ENCODE data around the gene GSTT2B. TPM values are rescaled to one million over a fixed set of nuclear protein-coding genes. Genes with fewer than 3 reads are reported as not detected.
"Not testable (repeated sequence)": the region's sequence is repeated elsewhere in the genome, so short reads cannot be mapped to it uniquely, and the experiment has no call there.

The GSTT2B gene
- total RNA-seq, 1 donor from 2014 or later: 11.9 TPM

DNA sequence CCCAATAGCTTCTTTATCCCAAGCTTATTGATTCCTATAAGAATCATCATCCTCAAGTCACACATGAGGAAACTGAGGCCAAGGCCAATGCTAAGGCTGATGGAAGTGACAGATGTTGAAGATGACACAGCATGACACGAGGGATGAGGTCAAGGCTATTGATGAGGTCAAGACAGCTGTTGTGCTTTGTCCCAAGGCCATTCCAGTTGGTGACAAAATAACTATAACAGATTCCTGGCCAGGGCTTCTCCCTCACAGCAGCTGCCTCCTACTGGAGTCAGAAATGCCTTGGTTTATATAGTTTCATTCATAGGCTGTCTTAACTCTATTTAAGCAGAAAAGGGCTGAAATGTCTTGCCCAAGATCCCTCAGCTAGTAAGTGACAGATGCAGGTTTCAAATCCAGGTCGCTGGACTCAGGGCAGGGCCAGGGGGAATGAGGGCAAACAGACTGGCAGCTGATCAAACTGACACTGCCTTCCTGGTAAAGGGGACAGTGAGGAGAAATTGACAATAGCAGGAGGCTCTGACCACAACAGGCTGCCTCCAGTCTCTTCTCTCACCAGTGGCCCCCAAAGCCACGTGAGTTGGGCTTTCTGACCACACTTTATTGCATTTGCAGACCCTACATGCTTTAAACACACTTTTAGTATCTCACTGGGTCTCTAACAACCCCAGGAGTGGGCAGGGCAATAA, 50.4 kb downstream of the GSTT2B start:
- Mint-ChIP-seq H3K4me1 (ENCODE audit: low read depth, unreplicated experiment) (peaks cover 52% of the 10 kb centered on the region), H3K27ac (ENCODE audit: unreplicated experiment) (peak overlapping the region; percentile 71), H3K9me3 (ENCODE audit: unreplicated experiment) (peaks cover 13% of the 10 kb centered on the region), H3K27me3 (ENCODE audit: unreplicated experiment) (peaks cover 9% of the 10 kb centered on the region), H3K4me3 (ENCODE audit: unreplicated experiment) (no peak overlapping the region), H3K36me3 (ENCODE audit: unreplicated experiment) (no peaks in the 10 kb centered on the region)
- DNase-seq: no peak
- TF ChIP-seq, protein P1, sequence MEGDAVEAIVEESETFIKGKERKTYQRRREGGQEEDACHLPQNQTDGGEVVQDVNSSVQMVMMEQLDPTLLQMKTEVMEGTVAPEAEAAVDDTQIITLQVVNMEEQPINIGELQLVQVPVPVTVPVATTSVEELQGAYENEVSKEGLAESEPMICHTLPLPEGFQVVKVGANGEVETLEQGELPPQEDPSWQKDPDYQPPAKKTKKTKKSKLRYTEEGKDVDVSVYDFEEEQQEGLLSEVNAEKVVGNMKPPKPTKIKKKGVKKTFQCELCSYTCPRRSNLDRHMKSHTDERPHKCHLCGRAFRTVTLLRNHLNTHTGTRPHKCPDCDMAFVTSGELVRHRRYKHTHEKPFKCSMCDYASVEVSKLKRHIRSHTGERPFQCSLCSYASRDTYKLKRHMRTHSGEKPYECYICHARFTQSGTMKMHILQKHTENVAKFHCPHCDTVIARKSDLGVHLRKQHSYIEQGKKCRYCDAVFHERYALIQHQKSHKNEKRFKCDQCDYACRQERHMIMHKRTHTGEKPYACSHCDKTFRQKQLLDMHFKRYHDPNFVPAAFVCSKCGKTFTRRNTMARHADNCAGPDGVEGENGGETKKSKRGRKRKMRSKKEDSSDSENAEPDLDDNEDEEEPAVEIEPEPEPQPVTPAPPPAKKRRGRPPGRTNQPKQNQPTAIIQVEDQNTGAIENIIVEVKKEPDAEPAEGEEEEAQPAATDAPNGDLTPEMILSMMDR (IDR thresholded peaks at IDR 0.05; ENCODE audit: partially characterized antibody, unreplicated experiment): no peak

DNA sequence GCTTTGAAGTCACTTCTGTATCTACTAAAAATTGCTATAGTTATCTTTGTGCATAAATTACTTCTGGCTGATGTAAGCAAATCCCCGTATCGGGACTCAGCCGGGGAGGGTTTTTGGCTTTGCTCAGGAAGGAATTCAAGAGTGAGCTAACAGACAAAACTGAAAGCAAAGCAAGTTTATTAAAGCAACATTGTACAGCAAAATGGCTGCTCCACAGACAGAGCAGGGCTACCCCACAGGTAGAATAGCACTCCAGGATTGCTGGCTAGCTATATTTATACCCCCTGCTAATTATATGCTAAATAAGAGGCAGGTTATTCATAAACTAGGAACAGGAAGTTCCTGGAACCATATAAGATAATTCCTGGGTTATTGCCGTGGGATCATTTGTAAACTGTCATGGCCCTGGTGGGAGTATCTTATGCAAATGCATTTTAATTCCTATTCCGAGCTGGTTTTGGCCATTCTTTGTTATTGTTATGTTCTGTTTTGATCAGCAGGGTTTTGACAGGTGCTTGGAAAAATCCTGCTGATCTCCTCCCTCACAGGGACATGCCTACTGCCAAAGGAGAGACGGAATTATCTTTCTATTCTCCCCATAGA, 51.6 kb downstream of the GSTT2B start:
- Mint-ChIP-seq H3K36me3 (ENCODE audit: unreplicated experiment) (no peaks in the 10 kb centered on the region), H3K9me3 (ENCODE audit: unreplicated experiment) (peaks cover 24% of the 10 kb centered on the region), H3K4me1 (ENCODE audit: low read depth, unreplicated experiment) (peaks cover 58% of the 10 kb centered on the region), H3K27me3 (ENCODE audit: unreplicated experiment) (peaks cover 21% of the 10 kb centered on the region), H3K27ac (ENCODE audit: unreplicated experiment) (peak overlapping the region; percentile 71), H3K4me3 (ENCODE audit: unreplicated experiment) (no peak overlapping the region)
- TF ChIP-seq, protein P1 (IDR thresholded peaks at IDR 0.05; ENCODE audit: partially characterized antibody, unreplicated experiment): no peak
- DNase-seq: no peak

DNA sequence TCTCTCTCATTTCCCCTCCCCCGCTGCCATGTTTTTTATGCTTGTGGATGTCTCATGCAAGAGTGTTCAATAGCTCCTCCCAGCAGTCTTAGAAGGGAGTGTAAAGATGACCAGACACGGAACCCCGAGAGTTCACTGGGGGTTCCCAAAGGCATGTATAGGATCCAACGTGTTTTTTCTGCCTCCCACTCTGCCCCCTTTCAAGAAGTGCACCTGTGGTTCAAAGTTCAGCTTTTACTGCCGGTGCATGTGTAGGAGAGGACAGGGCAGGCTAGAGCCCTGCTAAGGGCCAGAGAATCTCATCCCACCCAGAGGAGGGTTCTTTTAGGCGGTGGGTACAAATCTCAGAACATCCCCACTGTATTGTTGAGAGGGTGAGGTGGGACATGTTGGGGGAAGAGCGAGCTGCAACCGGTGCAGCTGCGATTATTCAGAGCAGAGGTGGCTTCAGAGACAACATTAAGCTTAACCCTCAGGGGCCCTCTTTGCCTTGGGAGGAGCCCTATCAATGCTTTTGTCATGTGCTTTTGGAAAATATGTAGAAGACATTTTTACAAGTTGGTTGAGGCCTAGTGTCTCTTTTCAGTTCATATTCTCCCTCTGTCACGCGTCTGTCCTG, 52.3 kb downstream of the GSTT2B start:
- Mint-ChIP-seq H3K4me3 (ENCODE audit: unreplicated experiment) (peak overlapping the region; percentile 80), H3K4me1 (ENCODE audit: low read depth, unreplicated experiment) (peaks cover 65% of the 10 kb centered on the region), H3K27ac (ENCODE audit: unreplicated experiment) (peak overlapping the region; percentile 92), H3K27me3 (ENCODE audit: unreplicated experiment) (peaks cover 26% of the 10 kb centered on the region), H3K9me3 (ENCODE audit: unreplicated experiment) (peaks cover 29% of the 10 kb centered on the region), H3K36me3 (ENCODE audit: unreplicated experiment) (no peaks in the 10 kb centered on the region)
- DNase-seq: no peak
- TF ChIP-seq, protein P1 (IDR thresholded peaks at IDR 0.05; ENCODE audit: partially characterized antibody, unreplicated experiment): no peak

DNA sequence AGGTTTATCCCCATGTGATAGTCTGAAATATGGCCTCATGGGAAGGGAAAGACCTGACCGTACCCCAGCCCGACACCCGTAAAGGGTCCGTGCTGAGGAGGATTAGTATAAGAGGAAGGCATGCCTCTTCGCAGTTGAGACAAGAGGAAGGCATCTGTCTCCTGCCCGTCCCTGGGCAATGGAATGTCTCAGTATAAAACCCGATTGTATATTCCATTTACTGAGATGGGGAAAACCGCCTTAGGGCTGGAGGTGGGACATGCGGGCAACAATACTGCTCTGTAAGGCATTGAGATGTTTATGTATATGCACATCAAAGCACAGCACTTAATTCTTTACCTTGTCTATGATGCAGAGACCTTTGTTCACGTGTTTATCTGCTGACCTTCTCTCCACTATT, 53.6 kb downstream of the GSTT2B start:
- H3K27ac Mint-ChIP-seq (ENCODE audit: unreplicated experiment): peak overlapping the region; percentile 86
- peaks cover 24% of the 10 kb centered on the region for H3K9me3 Mint-ChIP-seq (ENCODE audit: unreplicated experiment)
- peaks cover 56% of the 10 kb centered on the region for H3K4me1 Mint-ChIP-seq (ENCODE audit: low read depth, unreplicated experiment)
- not testable (repeated sequence) for H3K36me3 Mint-ChIP-seq (ENCODE audit: unreplicated experiment); DNase-seq
- peak overlapping the region; percentile 74 for H3K4me3 Mint-ChIP-seq (ENCODE audit: unreplicated experiment)
- peaks cover 23% of the 10 kb centered on the region for H3K27me3 Mint-ChIP-seq (ENCODE audit: unreplicated experiment)

Other genes with a start within 250 kb of the GSTT2B start
- 9.0 TPM for gene ZNF70, start 210.1 kb downstream of the GSTT2B start, total RNA-seq (ENCODE audit: unreplicated experiment)
- gene VPREB3, start 206.8 kb downstream of the GSTT2B start, total RNA-seq (ENCODE audit: unreplicated experiment): not detected
- not detected for gene C22orf15, start 198.2 kb downstream of the GSTT2B start, total RNA-seq (ENCODE audit: unreplicated experiment)
- gene CHCHD10, start 193.2 kb downstream of the GSTT2B start, total RNA-seq (ENCODE audit: unreplicated experiment): 35.9 TPM
- 28.8 TPM for gene MMP11, start 188.3 kb downstream of the GSTT2B start, total RNA-seq (ENCODE audit: unreplicated experiment)
- gene SMARCB1, start 174.2 kb downstream of the GSTT2B start, total RNA-seq (ENCODE audit: unreplicated experiment): 227 TPM
- gene DERL3, start 122.2 kb downstream of the GSTT2B start, total RNA-seq (ENCODE audit: unreplicated experiment): 1.2 TPM
- gene SLC2A11, start 103.3 kb downstream of the GSTT2B start, total RNA-seq (ENCODE audit: unreplicated experiment): 52.4 TPM
- 581 TPM for gene MIF, start 66.8 kb downstream of the GSTT2B start, total RNA-seq (ENCODE audit: unreplicated experiment)
- gene DDTL, start 5.7 kb upstream of the GSTT2B start, total RNA-seq (ENCODE audit: unreplicated experiment): 0.96 TPM
- 95.9 TPM for gene DDT, start 13.2 kb upstream of the GSTT2B start, total RNA-seq (ENCODE audit: unreplicated experiment)
- 0.76 TPM for gene GSTT2, start 18.9 kb upstream of the GSTT2B start, total RNA-seq (ENCODE audit: unreplicated experiment)
- not detected for gene GSTT4, start 44.3 kb upstream of the GSTT2B start, total RNA-seq (ENCODE audit: unreplicated experiment)
- gene CABIN1, start 50.1 kb upstream of the GSTT2B start, total RNA-seq (ENCODE audit: unreplicated experiment): 72.5 TPM
- 123 TPM for gene SUSD2, start 220.3 kb upstream of the GSTT2B start, total RNA-seq (ENCODE audit: unreplicated experiment)